ENCODE results near the gene UBE2D2. TPM values are rescaled to one million over a fixed set of nuclear protein-coding genes. Genes with fewer than 3 reads are reported as not detected.
A peak's percentile ranks its signal among the peaks of the same experiment; 100 is the strongest.

The UBE2D2 gene
- total and polyA plus RNA-seq, 2 of the 13 experiments (the other 11 are each of a cell fraction or from before 2014, with no cell fraction given): 79.1 to 109 TPM

DNA sequence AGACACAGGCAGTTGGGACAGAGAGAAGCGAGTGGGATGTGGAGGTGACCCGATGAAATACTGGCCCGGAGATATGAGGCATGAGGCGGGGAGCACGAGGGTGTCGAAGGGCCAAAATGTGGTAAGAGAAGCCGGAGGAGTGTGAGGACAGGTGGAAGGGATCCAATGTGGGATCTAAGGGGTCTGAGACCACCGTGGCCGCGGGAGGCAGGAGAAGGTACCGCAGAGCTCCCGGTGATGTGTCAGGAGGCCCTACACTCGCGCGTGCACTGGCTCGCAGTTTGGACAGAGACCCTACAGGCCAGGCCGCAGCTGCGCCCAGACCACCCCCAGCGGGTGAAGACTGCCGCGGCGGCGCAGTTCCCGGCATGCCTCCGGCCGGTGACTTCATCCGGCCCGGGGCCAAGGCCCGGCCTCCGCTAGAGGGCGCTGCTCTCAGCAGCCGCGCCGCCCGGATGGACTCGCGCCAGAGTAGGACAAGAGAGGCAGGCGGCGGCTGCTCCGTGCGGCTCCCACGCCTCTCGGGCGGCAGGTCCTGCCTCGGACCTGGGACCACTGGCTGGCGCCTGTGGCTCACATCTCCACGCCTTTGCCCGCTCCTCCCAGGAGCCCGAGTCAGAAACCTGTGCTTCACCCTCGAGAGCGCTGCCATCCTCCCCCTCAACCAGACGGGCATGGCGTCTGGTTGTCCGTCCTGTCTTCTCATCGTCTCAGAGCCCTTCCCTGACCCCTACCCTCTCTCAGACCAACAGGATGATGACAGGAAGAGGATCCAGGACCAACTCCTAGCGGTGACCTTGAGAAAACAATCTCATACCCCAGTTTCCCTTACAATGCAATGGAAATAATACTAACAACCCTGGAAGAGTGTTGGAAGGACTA, 43.2 kb upstream of the UBE2D2 start (continued):
- TF ChIP-seq, protein P1, sequence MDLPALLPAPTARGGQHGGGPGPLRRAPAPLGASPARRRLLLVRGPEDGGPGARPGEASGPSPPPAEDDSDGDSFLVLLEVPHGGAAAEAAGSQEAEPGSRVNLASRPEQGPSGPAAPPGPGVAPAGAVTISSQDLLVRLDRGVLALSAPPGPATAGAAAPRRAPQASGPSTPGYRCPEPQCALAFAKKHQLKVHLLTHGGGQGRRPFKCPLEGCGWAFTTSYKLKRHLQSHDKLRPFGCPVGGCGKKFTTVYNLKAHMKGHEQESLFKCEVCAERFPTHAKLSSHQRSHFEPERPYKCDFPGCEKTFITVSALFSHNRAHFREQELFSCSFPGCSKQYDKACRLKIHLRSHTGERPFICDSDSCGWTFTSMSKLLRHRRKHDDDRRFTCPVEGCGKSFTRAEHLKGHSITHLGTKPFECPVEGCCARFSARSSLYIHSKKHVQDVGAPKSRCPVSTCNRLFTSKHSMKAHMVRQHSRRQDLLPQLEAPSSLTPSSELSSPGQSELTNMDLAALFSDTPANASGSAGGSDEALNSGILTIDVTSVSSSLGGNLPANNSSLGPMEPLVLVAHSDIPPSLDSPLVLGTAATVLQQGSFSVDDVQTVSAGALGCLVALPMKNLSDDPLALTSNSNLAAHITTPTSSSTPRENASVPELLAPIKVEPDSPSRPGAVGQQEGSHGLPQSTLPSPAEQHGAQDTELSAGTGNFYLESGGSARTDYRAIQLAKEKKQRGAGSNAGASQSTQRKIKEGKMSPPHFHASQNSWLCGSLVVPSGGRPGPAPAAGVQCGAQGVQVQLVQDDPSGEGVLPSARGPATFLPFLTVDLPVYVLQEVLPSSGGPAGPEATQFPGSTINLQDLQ (CRISPR knock-in tag; IDR thresholded peaks at IDR 0.05): peak; percentile 77; the same call in 1 of the 2 replicates
- peak; percentile 96; the same call in 1 of the 2 replicates for TF ChIP-seq ZNF138 (CRISPR knock-in tag; IDR thresholded peaks at IDR 0.05; ENCODE audit: low read depth)
- no peak for TF ChIP-seq NFYB (CRISPR knock-in tag; IDR thresholded peaks at IDR 0.05)
- peak; percentile 96 for TF ChIP-seq ZNF605 (CRISPR knock-in tag; IDR thresholded peaks at IDR 0.05)
- TF ChIP-seq NFKB2 (CRISPR knock-in tag; IDR thresholded peaks at IDR 0.05; ENCODE audit: borderline replicate concordance): peak; percentile 87
- no peak for TF ChIP-seq NFE2L2 (IDR thresholded peaks at IDR 0.05; ENCODE audit: low read length)
- no peak for TF ChIP-seq ZC3H4 (CRISPR knock-in tag; IDR thresholded peaks at IDR 0.05; ENCODE audit: borderline replicate concordance)
- TF ChIP-seq ZNF598 (CRISPR knock-in tag; IDR thresholded peaks at IDR 0.05; ENCODE audit: borderline replicate concordance): no peak
- peak; percentile 62; the same call in 1 of the 2 replicates for TF ChIP-seq ZFP37 (CRISPR knock-in tag; IDR thresholded peaks at IDR 0.05; ENCODE audit: borderline replicate concordance)
- peak; percentile 92 for TF ChIP-seq RAD21 (CRISPR knock-in tag; IDR thresholded peaks at IDR 0.05)
- TF ChIP-seq MIER3 (CRISPR knock-in tag; IDR thresholded peaks at IDR 0.05; ENCODE audit: borderline replicate concordance): peak; percentile 41; the same call in 1 of the 2 replicates
- TF ChIP-seq MAX (IDR thresholded peaks at IDR 0.05): peak; percentile 87
- no peak for TF ChIP-seq EZH2 (conservative IDR thresholded peaks at IDR 0.05; ENCODE audit: low read depth, low read length)
- peak; percentile 61 for TF ChIP-seq HOXD1 (CRISPR knock-in tag; IDR thresholded peaks at IDR 0.05)
- peak; percentile 47 for TF ChIP-seq ELF3 (CRISPR knock-in tag; IDR thresholded peaks at IDR 0.05)
- 0 out of 2 replicates have a peak, but pooled peaks have one; percentile 36 for TF ChIP-seq ZBTB2 (CRISPR knock-in tag; IDR thresholded peaks at IDR 0.05; ENCODE audit: low read depth)
- TF ChIP-seq KLF9 (CRISPR knock-in tag; IDR thresholded peaks at IDR 0.05; ENCODE audit: low read depth): 0 out of 2 replicates have a peak, but pooled peaks have one; percentile 47
- TF ChIP-seq TGIF2 (CRISPR knock-in tag; IDR thresholded peaks at IDR 0.05): peak; percentile 45; the same call in 1 of the 2 replicates
- no peak for TF ChIP-seq GTF3A (CRISPR knock-in tag; conservative IDR thresholded peaks at IDR 0.05)
- TF ChIP-seq ZNF317 (CRISPR knock-in tag; IDR thresholded peaks at IDR 0.05): peak; percentile 87; the same call in 1 of the 2 replicates
- TF ChIP-seq SOX6 (IDR thresholded peaks at IDR 0.05): no peak
- TF ChIP-seq SOX6 (CRISPR knock-in tag; IDR thresholded peaks at IDR 0.05): peak; percentile 87
- TF ChIP-seq BRD4 (CRISPR knock-in tag; IDR thresholded peaks at IDR 0.05): peak; percentile 85
- TF ChIP-seq ZNF704 (CRISPR knock-in tag; IDR thresholded peaks at IDR 0.05; ENCODE audit: borderline replicate concordance): peak; percentile 73
- TF ChIP-seq ESRRA (CRISPR knock-in tag; IDR thresholded peaks at IDR 0.05; ENCODE audit: low read depth): peak; percentile 69
